GM23338 (cell line): ENCODE results near the gene DUOX1. TPM values are rescaled to one million over a fixed set of nuclear protein-coding genes. Genes with fewer than 3 reads are reported as not detected.
A peak's percentile ranks its signal among the peaks of the same experiment; 100 is the strongest.

Experiments used
- ATAC-seq: fragments of 200-7000 bp; cut with Tn5 transposase; 3 replicates; pipeline ENCODE4 v1.9.1; 2020
- DNase-seq: peaks from one replicate; pipeline ENCODE4 v3.0.0-alpha.2; 2015; ENCODE audit warnings: low spot score
- H2AFZ ChIP-seq: fragments of 200-600 bp; sonication (generic); 2 replicates; pipeline ENCODE4 v1.8.0; 2016; ENCODE audit warnings: antibody characterized with exemption, mild to moderate bottlenecking, moderate library complexity
- H3F3A ChIP-seq: fragments of 200-600 bp; sonication (generic); replicated peaks from 2 replicates; pipeline ENCODE4 v1.8.0; 2017; ENCODE audit warnings: antibody characterized with exemption, mixed run types, low read depth
- H3K27ac ChIP-seq: fragments of 200-600 bp; sonication (generic); 2 replicates; pipeline ENCODE4 v1.6.1; 2016; ENCODE audit warnings: low read depth
- H3K27me3 ChIP-seq: fragments of 200-600 bp; sonication (generic); 2 replicates; pipeline ENCODE4 v1.8.0; 2016; ENCODE audit warnings: mild to moderate bottlenecking, mixed run types, moderate library complexity; ENCODE audit not compliant: insufficient read depth
- H3K36me3 ChIP-seq: fragments of 200-600 bp; sonication (generic); 2 replicates; pipeline ENCODE4 v1.8.0; 2016; ENCODE audit warnings: mild to moderate bottlenecking; ENCODE audit not compliant: insufficient read depth
- H3K4me1 ChIP-seq: fragments of 200-600 bp; sonication (generic); 2 replicates; pipeline ENCODE4 v1.8.0; 2016; ENCODE audit warnings: mild to moderate bottlenecking, moderate library complexity; ENCODE audit not compliant: insufficient read depth
- H3K4me2 ChIP-seq: fragments of 200-600 bp; sonication (generic); 2 replicates; pipeline ENCODE4 v1.7.1; 2017; ENCODE audit warnings: mixed run types
- H3K4me3 ChIP-seq: fragments of 200-600 bp; sonication (generic); 2 replicates; pipeline ENCODE4 v1.6.1; 2016; ENCODE audit warnings: mixed run types
- H3K79me2 ChIP-seq: fragments of 200-600 bp; sonication (generic); replicated peaks from 2 replicates; pipeline ENCODE4 v1.8.0; 2017; ENCODE audit warnings: mild to moderate bottlenecking; ENCODE audit not compliant: insufficient read depth
- H3K9me2 ChIP-seq: fragments of 200-600 bp; sonication (generic); 2 replicates; pipeline ENCODE4 v1.8.0; 2017; ENCODE audit not compliant: insufficient read depth
- H4K20me1 ChIP-seq: fragments of 200-600 bp; sonication (generic); replicated peaks from 2 replicates; pipeline ENCODE4 v1.8.0; 2017; ENCODE audit warnings: mild to moderate bottlenecking; ENCODE audit not compliant: insufficient read depth
- H3K27ac Mint-ChIP-seq: 2 replicates; pipeline ENCODE4 v1.8.0; 2020; ENCODE audit warnings: inconsistent platforms, mild to moderate bottlenecking, moderate library complexity, mixed read lengths
- H3K27me3 Mint-ChIP-seq: 3 replicates; pipeline ENCODE4 v1.8.0; 2022; ENCODE audit warnings: low read depth, mild to moderate bottlenecking, moderate library complexity, mixed read lengths, inconsistent platforms; ENCODE audit not compliant: insufficient read depth, poor library complexity
- H3K36me3 Mint-ChIP-seq: 3 replicates; pipeline ENCODE4 v1.8.0; 2021; ENCODE audit warnings: low read depth, mild to moderate bottlenecking, inconsistent platforms, moderate library complexity, mixed read lengths
- H3K4me1 Mint-ChIP-seq: 3 replicates; pipeline ENCODE4 v1.8.0; 2020; ENCODE audit warnings: mild to moderate bottlenecking, inconsistent platforms, mixed read lengths
- H3K4me3 Mint-ChIP-seq: 3 replicates; pipeline ENCODE4 v1.8.0; 2021; ENCODE audit warnings: moderate library complexity, mild to moderate bottlenecking, inconsistent platforms, mixed read lengths
- H3K9me3 Mint-ChIP-seq: 3 replicates; pipeline ENCODE4 v1.8.0; 2020; ENCODE audit warnings: moderate library complexity, mild to moderate bottlenecking, inconsistent platforms, mixed read lengths
- CTCF ChIP-seq, 2 experiments: fragments of 200-600 bp in 1 of 2; sonication (generic) in 1 of 2; conservative IDR thresholded peaks; 2 replicates each; pipeline versions ENCODE4 v1.5.1 to v1.6.1; 2016 to 2017; ENCODE audit warnings: antibody characterized with exemption in 2 of 2, low read depth in 2 of 2, mild to moderate bottlenecking in 2 of 2, moderate library complexity in 1 of 2
- ETS1 ChIP-seq: IDR thresholded peaks from 2 replicates; pipeline ENCODE4 v1.6.1; 2016; ENCODE audit warnings: antibody characterized with exemption
- EZH2 ChIP-seq: fragments of 200-600 bp; sonication (generic); IDR thresholded peaks from one replicate; pipeline ENCODE4 v1.8.0; 2017; ENCODE audit warnings: antibody characterized with exemption, mild to moderate bottlenecking, low read depth; ENCODE audit not compliant: unreplicated experiment
- EZH2phosphoT487 ChIP-seq: fragments of 200-600 bp; sonication (generic); IDR thresholded peaks from one replicate; pipeline ENCODE4 v1.8.1; 2018; ENCODE audit warnings: antibody characterized with exemption; ENCODE audit not compliant: unreplicated experiment
- JUNB ChIP-seq: IDR thresholded peaks from one replicate; pipeline ENCODE4 v1.6.1; 2016; ENCODE audit warnings: antibody characterized with exemption; ENCODE audit not compliant: unreplicated experiment
- REST ChIP-seq: IDR thresholded peaks from one replicate; pipeline ENCODE4 v1.6.1; 2018; ENCODE audit warnings: antibody characterized with exemption; ENCODE audit not compliant: unreplicated experiment
- ZNF462 ChIP-seq: fragments of 250-450 bp; sonication (Bioruptor Pico); IDR thresholded peaks from 2 replicates; pipeline ENCODE4 v1.5.0; 2020; ENCODE audit warnings: mild to moderate bottlenecking, moderate library complexity
- polyA plus RNA-seq: library from polyadenylated mRNA; unstranded; fragments of >200 nt; fragmentation: Nextera tagmentation; extraction: Ambion mirVana; gene quantifications from 2 replicates; pipeline ENCODE4 v1.2.1, GENCODE V29; 2016
- total RNA-seq: library from RNA; depleted of rRNA; stranded (reverse); fragments of >200 nt; shearing (Covaris generic); gene quantifications from 2 replicates; pipeline ENCODE4 v1.2.3, GENCODE V29; 2014

Gene DUOX1
- total and polyA plus RNA-seq, 2 experiments from 2014 or later = 0.69 to 0.73 TPM

- TF ChIP-seq ZNF462 (CRISPR knock-in tag) = no peak
Measured at GRCh38 chr15:45116482-45117307, 13.1 kb upstream of the DUOX1 start (continued).

GRCh38 chr15:45117308-45118130, 12.3 kb upstream of the DUOX1 start:
- Histone ChIP-seq H3K27ac (no peak overlapping the region), H3K36me3 (no peaks in the 10 kb centered on the region), H2AFZ (peak overlapping the region; percentile 56; the same call in 1 of the 2 replicates), H3F3A (no peaks in the 10 kb centered on the region), H3K79me2 (no peaks in the 10 kb centered on the region), H3K4me1 (peaks cover 35% of the 10 kb centered on the region), H3K4me3 (peak overlapping the region; percentile 48), H3K27me3 (peaks cover 92% of the 10 kb centered on the region), H3K4me2 (peak overlapping the region; percentile 76), H4K20me1 (peaks cover 4% of the 10 kb centered on the region; the same call in 1 of the 2 replicates), H3K9me2 (no peaks in the 10 kb centered on the region)
- Mint-ChIP-seq H3K4me3 (peak overlapping the region; percentile 63), H3K9me3 (peaks cover 8% of the 10 kb centered on the region; the same call in 2 of the 3 replicates), H3K27ac (no peak overlapping the region), H3K27me3 (peaks cover 72% of the 10 kb centered on the region), H3K36me3 (no peaks in the 10 kb centered on the region), H3K4me1 (peaks cover 21% of the 10 kb centered on the region)
- ATAC-seq (peak; percentile 17), DNase-seq (peak; percentile 24)
- no peak for TF ChIP-seq CTCF (conservative IDR thresholded peaks at IDR 0.05; ENCODE audit: low read depth in 2 of 2)
- peak; percentile 93 for TF ChIP-seq EZH2
- no peak for TF ChIP-seq REST
- TF ChIP-seq EZH2phosphoT487 = peak; percentile 90
- no peak for TF ChIP-seq JUNB
- TF ChIP-seq ETS1 = no peak
